Type B pancreatic cell (in vitro differentiated cells): ENCODE measurements around the gene CISH. TPM values are rescaled to one million over a fixed set of nuclear protein-coding genes. Genes with fewer than 3 reads are reported as not detected.

ENCODE experiments used
- DNase-seq: peaks from one replicate; pipeline ENCODE4 v3.0.0; 2021; ENCODE audit warnings: mixed read lengths; ENCODE audit not compliant: unreplicated experiment; ENCODE audit errors: extremely low spot score
- H3K27ac Mint-ChIP-seq: 2 replicates; pipeline ENCODE4 v1.8.0; 2021; ENCODE audit warnings: mild to moderate bottlenecking, mixed read lengths
- H3K27me3 Mint-ChIP-seq: 2 replicates; pipeline ENCODE4 v1.8.0; 2021; ENCODE audit warnings: mixed read lengths
- H3K36me3 Mint-ChIP-seq: 2 replicates; pipeline ENCODE4 v1.8.0; 2021; ENCODE audit warnings: mixed read lengths
- H3K4me1 Mint-ChIP-seq: one replicate; pipeline ENCODE4 v1.8.0; 2021; ENCODE audit warnings: mixed read lengths; ENCODE audit not compliant: unreplicated experiment
- H3K4me3 Mint-ChIP-seq: 2 replicates; pipeline ENCODE4 v1.8.0; 2021; ENCODE audit warnings: mild to moderate bottlenecking, mixed read lengths
- H3K9me3 Mint-ChIP-seq: 2 replicates; pipeline ENCODE4 v1.8.0; 2021; ENCODE audit warnings: mixed read lengths
- total RNA-seq: library from RNA; stranded (reverse); gene quantifications from 2 replicates; pipeline ENCODE4 v1.2.1, GENCODE V29; 2021; ENCODE audit warnings: low replicate concordance
- TF ChIP-seq, protein P1 (sequence below): fragments of 200-600 bp; sonication (generic); conservative IDR thresholded peaks from 2 replicates; pipeline ENCODE4 v1.5.0; 2021; ENCODE audit warnings: antibody characterized with exemption, mild to moderate bottlenecking

Gene CISH
- total RNA-seq, 1 donor from 2014 or later: 7.0 TPM

DNA sequence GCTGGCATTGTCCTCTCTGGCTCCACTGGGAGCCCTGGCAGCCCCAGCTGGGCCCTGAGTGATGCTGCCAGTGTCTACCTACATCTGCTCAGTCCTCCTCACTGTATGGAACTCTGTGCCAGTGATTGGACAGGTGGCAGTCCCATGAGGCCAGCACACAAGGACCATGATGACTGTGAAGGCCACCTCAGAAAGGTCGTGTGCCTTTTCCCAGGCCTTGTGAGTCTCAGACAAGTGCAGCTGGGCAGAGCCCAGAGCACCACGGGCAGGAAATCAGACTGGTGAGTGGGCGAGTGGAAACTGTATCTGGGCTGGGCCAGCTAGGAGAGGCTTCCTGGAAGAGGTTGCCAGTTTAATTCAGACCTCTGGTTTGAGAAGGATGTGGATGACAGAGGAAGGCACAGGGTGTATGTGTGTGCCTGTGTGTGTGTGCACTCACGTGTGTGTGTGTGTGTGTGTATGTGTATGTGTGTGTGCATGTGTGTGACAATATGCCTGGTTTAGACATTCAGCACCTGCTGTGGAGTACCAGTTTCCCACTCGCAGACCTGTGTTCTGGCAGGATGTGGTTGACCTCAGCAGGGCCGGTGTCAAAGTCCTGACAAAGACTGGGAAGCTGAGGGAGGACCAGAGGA, 12.4 kb upstream of the CISH start:
- H3K36me3 Mint-ChIP-seq: peaks cover 6% of the 10 kb centered on the region
- TF ChIP-seq, protein P1, sequence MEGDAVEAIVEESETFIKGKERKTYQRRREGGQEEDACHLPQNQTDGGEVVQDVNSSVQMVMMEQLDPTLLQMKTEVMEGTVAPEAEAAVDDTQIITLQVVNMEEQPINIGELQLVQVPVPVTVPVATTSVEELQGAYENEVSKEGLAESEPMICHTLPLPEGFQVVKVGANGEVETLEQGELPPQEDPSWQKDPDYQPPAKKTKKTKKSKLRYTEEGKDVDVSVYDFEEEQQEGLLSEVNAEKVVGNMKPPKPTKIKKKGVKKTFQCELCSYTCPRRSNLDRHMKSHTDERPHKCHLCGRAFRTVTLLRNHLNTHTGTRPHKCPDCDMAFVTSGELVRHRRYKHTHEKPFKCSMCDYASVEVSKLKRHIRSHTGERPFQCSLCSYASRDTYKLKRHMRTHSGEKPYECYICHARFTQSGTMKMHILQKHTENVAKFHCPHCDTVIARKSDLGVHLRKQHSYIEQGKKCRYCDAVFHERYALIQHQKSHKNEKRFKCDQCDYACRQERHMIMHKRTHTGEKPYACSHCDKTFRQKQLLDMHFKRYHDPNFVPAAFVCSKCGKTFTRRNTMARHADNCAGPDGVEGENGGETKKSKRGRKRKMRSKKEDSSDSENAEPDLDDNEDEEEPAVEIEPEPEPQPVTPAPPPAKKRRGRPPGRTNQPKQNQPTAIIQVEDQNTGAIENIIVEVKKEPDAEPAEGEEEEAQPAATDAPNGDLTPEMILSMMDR: no peak
- H3K27me3 Mint-ChIP-seq: no peaks in the 10 kb centered on the region
- peaks cover 26% of the 10 kb centered on the region for H3K4me1 Mint-ChIP-seq
- H3K4me3 Mint-ChIP-seq: no peak overlapping the region
- H3K9me3 Mint-ChIP-seq: no peaks in the 10 kb centered on the region
- peak overlapping the region; percentile 71 for H3K27ac Mint-ChIP-seq
- DNase-seq: no peak

DNA sequence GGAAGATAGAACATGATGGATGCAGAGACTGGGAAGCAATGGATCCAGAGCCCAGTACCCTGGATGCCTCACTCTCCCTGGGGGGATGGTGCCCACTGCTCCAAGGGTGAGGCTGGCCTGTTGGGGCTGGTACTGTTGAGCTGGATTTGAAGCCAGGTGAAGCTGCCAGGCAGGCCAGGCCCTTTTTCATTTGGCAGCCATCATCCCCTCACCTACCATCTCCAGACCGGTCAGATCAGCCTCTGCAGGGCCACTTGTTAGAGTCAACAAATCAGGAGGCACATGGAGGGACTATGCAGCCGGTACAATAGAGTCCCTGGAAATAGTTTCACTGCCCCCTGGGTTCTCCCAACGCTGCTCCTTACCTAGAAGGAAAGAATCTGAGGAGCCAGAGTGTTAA, 11.3 kb upstream of the CISH start:
- no peaks in the 10 kb centered on the region for H3K27me3 Mint-ChIP-seq
- TF ChIP-seq, protein P1: no peak
- peaks cover 24% of the 10 kb centered on the region for H3K4me1 Mint-ChIP-seq
- DNase-seq: no peak
- H3K9me3 Mint-ChIP-seq: no peaks in the 10 kb centered on the region
- H3K27ac Mint-ChIP-seq: no peak overlapping the region
- peaks cover 6% of the 10 kb centered on the region for H3K36me3 Mint-ChIP-seq
- no peak overlapping the region for H3K4me3 Mint-ChIP-seq

- Mint-ChIP-seq H3K27me3 (no peaks in the 10 kb centered on the region), H3K9me3 (no peaks in the 10 kb centered on the region), H3K27ac (no peak overlapping the region), H3K36me3 (peaks cover 6% of the 10 kb centered on the region), H3K4me1 (peaks cover 26% of the 10 kb centered on the region), H3K4me3 (peak overlapping the region; percentile 8)
- TF ChIP-seq, protein P1: no peak
- DNase-seq: no peak
These were observed 9.2 kb upstream of the CISH start for GRCh38 chr3:50620820-50621219.

DNA sequence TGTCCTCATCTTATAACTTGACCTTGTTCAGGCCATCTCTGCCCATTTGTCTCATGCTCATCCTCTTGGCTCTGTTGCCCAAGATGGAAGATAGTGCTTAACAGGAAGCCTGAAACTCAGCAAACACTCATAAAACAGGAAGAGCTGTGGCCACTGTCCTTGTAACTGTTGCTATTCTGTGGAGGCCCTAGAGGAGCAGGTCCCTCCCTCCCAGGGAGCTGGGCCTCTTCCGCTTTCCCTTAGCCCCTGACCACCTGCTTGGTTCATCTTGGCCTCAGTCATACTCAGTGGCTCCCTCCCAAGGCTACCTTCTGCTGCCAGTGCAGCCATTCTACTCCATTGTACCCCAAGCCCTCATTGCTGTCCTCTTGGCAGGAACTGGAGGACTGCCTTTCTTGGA, 8.8 kb upstream of the CISH start:
- Mint-ChIP-seq H3K27me3 (no peaks in the 10 kb centered on the region), H3K27ac (peak overlapping the region; percentile 4), H3K4me3 (peak overlapping the region; percentile 35), H3K9me3 (no peaks in the 10 kb centered on the region), H3K4me1 (peaks cover 28% of the 10 kb centered on the region), H3K36me3 (peaks cover 6% of the 10 kb centered on the region)
- TF ChIP-seq, protein P1: no peak
- DNase-seq: no peak

- peaks cover 25% of the 10 kb centered on the region for H3K4me1 Mint-ChIP-seq
- peaks cover 6% of the 10 kb centered on the region for H3K36me3 Mint-ChIP-seq
- TF ChIP-seq, protein P1: no peak
- H3K27me3 Mint-ChIP-seq: peaks cover 8% of the 10 kb centered on the region
- peak overlapping the region; percentile 87 for H3K4me3 Mint-ChIP-seq
- peak overlapping the region; percentile 78 for H3K27ac Mint-ChIP-seq
- DNase-seq: no peak
- no peaks in the 10 kb centered on the region for H3K9me3 Mint-ChIP-seq
These were observed 6.4 kb upstream of the CISH start for GRCh38 chr3:50617911-50618481.
